ENCODE data around the gene JAK2. TPM values are rescaled to one million over a fixed set of nuclear protein-coding genes. Genes with fewer than 3 reads are reported as not detected.

JAK2 gene
- total RNA-seq, 2 donors from 2014 or later, result 7.6 to 21.6 TPM

- TF ChIP-seq CTCF (IDR thresholded peaks at IDR 0.05), result no peak
- no peaks in the 10 kb centered on the region for H3K36me3 ChIP-seq
- no peak for DNase-seq (ENCODE audit: low spot score)
These were observed 26.0 kb upstream of the JAK2 start for GRCh38 chr9:4959031-4959430.

GRCh38 chr9:4962085-4962484 is 23.0 kb upstream of the JAK2 start:
- Histone ChIP-seq H3K4me3 (no peak overlapping the region), H3K4me1 (no peaks in the 10 kb centered on the region), H3K27ac (no peak overlapping the region), H3K36me3 (no peaks in the 10 kb centered on the region), H3K27me3 (no peaks in the 10 kb centered on the region), H3K9me3 (peaks cover 0 to 15% of the 10 kb centered on the region in 2 donors)
- DNase-seq (ENCODE audit: low spot score), result no peak
- TF ChIP-seq CTCF (IDR thresholded peaks at IDR 0.05), result no peak

More at GRCh38 chr9:4959031-4959430, 26.0 kb upstream of the JAK2 start:
- H3K27ac ChIP-seq, result no peak overlapping the region
- no peaks in the 10 kb centered on the region for H3K4me1 ChIP-seq
- H3K27me3 ChIP-seq, result no peaks in the 10 kb centered on the region
- H3K4me3 ChIP-seq, result no peak overlapping the region
- H3K9me3 ChIP-seq, result peaks cover 3 to 12% of the 10 kb centered on the region in 2 donors

GRCh38 chr9:4964540-4964939 is 20.5 kb upstream of the JAK2 start:
- H3K4me3 ChIP-seq, result no peak overlapping the region

GRCh38 chr9:4965174-4965821 is 19.8 kb upstream of the JAK2 start:
- Histone ChIP-seq H3K36me3 (no peaks in the 10 kb centered on the region), H3K27ac (no peak overlapping the region), H3K4me1 (no peaks in the 10 kb centered on the region), H3K27me3 (no peaks in the 10 kb centered on the region), H3K4me3 (no peak overlapping the region), H3K9me3 (peaks cover 0 to 15% of the 10 kb centered on the region in 2 donors)
- DNase-seq (ENCODE audit: low spot score), result no peak
- no peak for TF ChIP-seq CTCF (IDR thresholded peaks at IDR 0.05)

More at GRCh38 chr9:4964540-4964939, 20.5 kb upstream of the JAK2 start:
- H3K4me1 ChIP-seq, result no peaks in the 10 kb centered on the region
- no peak for TF ChIP-seq CTCF (IDR thresholded peaks at IDR 0.05)
- H3K27me3 ChIP-seq, result no peaks in the 10 kb centered on the region
- H3K36me3 ChIP-seq, result no peaks in the 10 kb centered on the region
- no peak for DNase-seq (ENCODE audit: low spot score)
- peaks cover 0 to 15% of the 10 kb centered on the region in 2 donors for H3K9me3 ChIP-seq
- no peak overlapping the region for H3K27ac ChIP-seq

- Histone ChIP-seq H3K4me1 (no peaks in the 10 kb centered on the region), H3K36me3 (no peaks in the 10 kb centered on the region), H3K4me3 (no peak overlapping the region), H3K27me3 (no peaks in the 10 kb centered on the region), H3K9me3 (peaks cover 0 to 15% of the 10 kb centered on the region in 2 donors), H3K27ac (no peak overlapping the region)
- no peak for TF ChIP-seq CTCF (IDR thresholded peaks at IDR 0.05)
- no peak for DNase-seq (ENCODE audit: low spot score)
These were observed 17.5 kb upstream of the JAK2 start for GRCh38 chr9:4967523-4967922.

- DNase-seq (ENCODE audit: low spot score), result no peak
- Histone ChIP-seq H3K27me3 (no peaks in the 10 kb centered on the region), H3K4me1 (no peaks in the 10 kb centered on the region), H3K36me3 (no peaks in the 10 kb centered on the region), H3K4me3 (no peak overlapping the region), H3K9me3 (peaks cover 0 to 2% of the 10 kb centered on the region in 2 donors), H3K27ac (no peak overlapping the region)
- no peak for TF ChIP-seq CTCF (IDR thresholded peaks at IDR 0.05)
These were observed 15.9 kb upstream of the JAK2 start for GRCh38 chr9:4969130-4969529.

Measured in right atrium auricular region (tissue), 2 donors.